GM19324 (cell line): ENCODE measurements around the gene VTI1A.

Experiments
- ATAC-seq: cut with Tn5 transposase; IDR thresholded peaks from one replicate; pipeline ENCODE4 v1.9.1; 2021; ENCODE audit warnings: mild to moderate bottlenecking, moderate library complexity; ENCODE audit not compliant: unreplicated experiment, low FRiP score

Gene VTI1A

GRCh38 chr10:112815269-112816032 lies 368.4 kb downstream of the VTI1A start:
- no peak for ATAC-seq

GRCh38 chr10:112816033-112816430 lies 369.0 kb downstream of the VTI1A start:
- no peak for ATAC-seq

- no peak for ATAC-seq
Measured at GRCh38 chr10:112816891-112817290, 369.9 kb downstream of the VTI1A start.

- no peak for ATAC-seq
Measured at GRCh38 chr10:112817981-112818777, 371.2 kb downstream of the VTI1A start.

- ATAC-seq, result no peak
Measured at GRCh38 chr10:112819231-112819630, 372.2 kb downstream of the VTI1A start.

- ATAC-seq, result no peak
Measured at GRCh38 chr10:112820320-112820719, 373.3 kb downstream of the VTI1A start.

DNA sequence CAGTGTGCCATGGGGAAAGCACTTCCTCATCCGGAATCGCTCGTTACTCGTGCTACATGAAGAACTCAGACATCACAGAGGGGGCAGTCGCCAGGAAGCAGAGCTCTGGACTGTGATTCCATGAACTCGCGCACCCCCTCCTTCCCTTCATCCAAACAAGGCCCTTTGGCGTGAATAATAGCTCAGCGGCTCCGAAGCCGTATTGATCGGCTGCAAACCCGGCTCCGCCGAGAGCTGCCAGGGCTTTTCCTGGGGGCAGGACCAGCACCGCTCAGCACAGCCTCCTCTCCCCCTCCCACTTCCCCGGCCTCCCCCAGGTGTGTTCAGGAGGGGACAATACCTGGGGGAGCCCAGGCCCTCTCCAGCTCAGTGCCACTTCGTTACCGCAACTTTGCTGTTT lies 374.0 kb downstream of the VTI1A start:
- ATAC-seq, result no peak

DNA sequence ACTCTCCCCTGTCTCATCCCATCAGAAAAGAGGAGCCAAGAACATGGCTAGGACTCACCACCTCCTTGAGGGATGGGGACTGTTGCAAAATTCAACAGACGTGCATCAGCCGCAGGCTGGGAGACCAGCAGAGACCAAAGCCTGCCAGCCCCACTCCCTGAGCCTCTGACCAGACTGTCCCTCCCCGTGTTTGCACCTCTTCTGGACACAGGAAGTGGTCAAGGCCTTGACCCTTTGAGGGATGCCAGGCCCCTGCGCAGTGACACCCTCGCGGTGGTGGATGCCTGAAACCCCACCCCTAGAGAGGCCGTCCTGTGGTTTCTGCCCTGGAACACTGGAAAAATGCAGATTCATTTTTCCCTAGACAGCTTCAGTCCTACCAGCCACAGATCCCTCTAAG lies 374.6 kb downstream of the VTI1A start:
- ATAC-seq, result no peak

DNA sequence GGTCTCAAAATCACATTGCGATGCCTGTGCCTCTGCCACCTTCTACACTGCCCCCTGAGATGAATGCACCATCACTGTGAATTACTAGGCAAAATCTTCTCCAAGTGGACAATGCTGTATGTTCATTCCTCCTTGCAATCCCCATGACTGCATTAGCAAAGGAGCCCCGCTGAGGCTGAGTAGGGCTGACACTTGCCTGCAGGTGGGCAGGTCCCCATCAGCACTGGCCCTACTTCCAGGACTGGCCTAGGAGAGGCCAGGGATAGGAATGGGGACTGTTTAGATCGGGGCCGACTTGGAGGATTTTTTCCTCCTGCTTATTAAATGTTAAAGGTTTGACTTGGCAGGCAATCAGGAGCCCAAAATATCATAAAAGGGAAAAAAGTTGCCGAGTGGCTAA lies 376.0 kb downstream of the VTI1A start:
- ATAC-seq, result no peak

GRCh38 chr10:112823604-112824003 lies 376.6 kb downstream of the VTI1A start:
- no peak for ATAC-seq

DNA sequence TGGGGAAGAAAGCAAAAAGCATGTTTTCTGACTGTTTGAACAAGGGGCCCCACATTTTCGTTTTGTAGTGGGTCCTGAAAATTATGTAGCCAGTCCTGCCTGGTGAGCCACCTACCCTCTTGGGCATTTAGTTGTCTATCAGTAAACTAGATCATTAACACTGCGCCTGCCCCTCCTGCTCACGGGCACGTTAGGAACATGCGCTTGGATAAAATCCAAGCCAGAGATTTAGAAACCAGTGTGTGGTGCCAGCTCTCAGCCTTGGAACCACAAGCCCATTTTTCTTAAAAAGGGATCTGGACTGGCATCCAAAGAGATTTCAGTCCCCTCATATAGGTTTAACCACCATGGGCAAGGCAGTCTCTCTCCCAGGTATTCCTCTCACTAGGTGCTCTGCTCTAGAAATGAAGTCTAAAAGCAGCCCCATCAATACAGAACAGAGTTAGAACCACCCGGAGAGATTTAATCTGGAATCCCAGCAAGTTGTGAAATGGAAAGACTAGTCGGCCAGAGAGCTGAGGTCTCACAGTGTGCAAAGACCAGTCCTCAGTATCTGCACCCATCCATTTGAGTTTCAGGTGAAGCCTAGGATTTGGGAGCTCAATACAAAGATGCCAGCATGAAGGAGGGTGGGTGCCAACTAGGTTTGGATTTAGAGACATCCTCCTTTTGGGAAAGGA lies 379.1 kb downstream of the VTI1A start:
- ATAC-seq, result no peak

GRCh38 chr10:112827086-112827485 lies 380.1 kb downstream of the VTI1A start:
- ATAC-seq, result no peak

- no peak for ATAC-seq
Measured at GRCh38 chr10:112827951-112828350, 380.9 kb downstream of the VTI1A start.

GRCh38 chr10:112831859-112832258 lies 384.8 kb downstream of the VTI1A start:
- no peak for ATAC-seq

GRCh38 chr10:112832361-112832878 lies 385.4 kb downstream of the VTI1A start:
- no peak for ATAC-seq

DNA sequence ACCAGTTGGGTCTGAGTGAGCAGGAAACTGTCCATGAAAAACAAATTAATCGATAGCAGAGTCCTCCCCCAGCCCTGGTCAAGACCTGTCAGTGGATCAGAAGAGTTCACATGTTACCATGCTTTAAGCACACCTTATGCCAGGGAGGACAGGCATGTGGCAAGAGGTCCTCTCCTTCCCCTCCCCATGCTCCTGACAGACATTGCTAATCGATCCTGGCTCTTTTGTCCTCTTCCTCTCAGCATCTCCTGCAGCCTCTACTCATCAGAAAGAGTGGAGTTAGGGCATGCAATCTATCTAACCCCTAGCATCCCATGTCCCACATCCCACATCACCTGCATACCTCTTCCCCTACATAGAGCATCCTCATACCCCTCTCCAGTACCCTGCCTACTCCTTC lies 385.9 kb downstream of the VTI1A start:
- ATAC-seq, result no peak

DNA sequence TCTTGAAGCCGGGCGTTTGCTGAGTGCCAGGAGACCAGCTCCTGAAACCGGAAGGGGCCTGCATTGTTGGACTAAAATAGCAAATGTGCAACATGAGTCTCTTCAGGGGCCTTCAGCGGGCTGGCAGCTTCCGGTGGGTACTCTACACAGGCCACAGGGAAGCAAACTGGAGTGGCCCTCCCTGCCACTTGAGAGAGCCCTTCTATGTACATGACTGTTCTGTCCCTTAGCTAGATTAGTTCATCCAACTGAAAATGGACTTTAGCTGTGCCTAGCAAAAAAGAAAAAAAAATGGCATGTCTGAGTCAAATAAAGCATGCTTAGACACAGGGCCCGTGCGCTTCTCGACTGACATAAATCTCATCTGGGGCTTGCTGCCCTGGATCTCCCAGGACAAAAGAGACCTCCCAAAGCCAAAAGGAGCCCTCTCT lies 387.8 kb downstream of the VTI1A start:
- ATAC-seq, result no peak

- ATAC-seq, result no peak
Measured at GRCh38 chr10:112835217-112835715, 388.3 kb downstream of the VTI1A start.

DNA sequence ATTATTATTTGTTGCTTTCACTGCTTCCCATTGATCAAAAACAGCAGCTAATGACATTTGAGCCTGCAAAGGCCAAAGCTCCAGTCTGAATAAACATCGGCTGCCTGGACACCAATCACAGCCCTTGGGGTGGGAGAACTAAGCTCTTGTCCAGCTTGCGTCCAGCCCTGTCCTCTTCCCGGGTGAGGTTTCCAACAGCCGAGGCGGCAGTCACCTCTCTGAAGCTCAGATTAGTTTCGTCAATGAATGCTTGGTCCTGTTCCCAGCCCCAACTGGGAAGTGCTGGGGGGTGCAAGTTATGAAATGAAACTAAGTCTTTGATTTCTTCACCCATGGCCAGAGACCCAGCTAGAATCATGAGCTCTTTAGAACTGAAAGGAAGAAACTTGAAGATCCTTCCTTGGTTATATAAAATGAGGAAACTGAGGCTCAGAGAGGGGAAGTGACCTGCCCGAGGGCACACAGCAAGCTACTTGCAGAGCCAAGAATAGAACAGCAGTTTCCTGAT lies 389.0 kb downstream of the VTI1A start:
- ATAC-seq, result no peak

- ATAC-seq, result no peak
Measured at GRCh38 chr10:112838784-112839481, 391.9 kb downstream of the VTI1A start.
